Mesangial cell (primary cell): Measurements from ENCODE around the gene CEMIP2. TPM values are rescaled to one million over a fixed set of nuclear protein-coding genes. Genes with fewer than 3 reads are reported as not detected.

Source experiments
- total RNA-seq: library from RNA; depleted of rRNA; stranded (reverse); fragments of >200 nt; gene quantifications from 2 replicates; pipeline ENCODE4 v1.2.3, GENCODE V29; 2015

CEMIP2 gene
- 106 and 125 TPM in 2 replicates for total RNA-seq

GRCh38 chr9:71768388-71769174 lies at the start of gene CEMIP2:
Gene CEMIP2 (minus strand): TSS chr9:71768513. CDS start chr9:71750373, 18,140 bp downstream.

Other genes starting within 250 kb of the CEMIP2 start
- 14.8 and 15.5 TPM in 2 replicates for gene ABHD17B, start 142.7 kb upstream of the CEMIP2 start, total RNA-seq
- 4.7 and 5.5 TPM in 2 replicates for gene C9orf85, start 143.1 kb upstream of the CEMIP2 start, total RNA-seq